K562 (cell line): ENCODE measurements around the gene SLMAP. TPM values are rescaled to one million over a fixed set of nuclear protein-coding genes. Genes with fewer than 3 reads are reported as not detected.

Experiments
- ARHGAP35 ChIP-seq: fragments of 450-650 bp; IDR thresholded peaks from 2 replicates; pipeline ENCODE4 v1.6.1; 2018; ENCODE audit not compliant: partially characterized antibody
- ARID3B ChIP-seq: fragments of 250-450 bp; sonication (Bioruptor Pico); IDR thresholded peaks from 2 replicates; pipeline ENCODE4 v1.4.0; 2020; ENCODE audit warnings: borderline replicate concordance
- CREM ChIP-seq: IDR thresholded peaks from 2 replicates; pipeline ENCODE4 v1.6.1; 2014; ENCODE audit warnings: antibody characterized with exemption, low read depth
- FOSL1 ChIP-seq: fragments of 200-800 bp; sonication (Bioruptor generic); conservative IDR thresholded peaks from 2 replicates; pipeline ENCODE4 v1.6.1; 2016; ENCODE audit warnings: missing genetic modification characterization, missing compliant biosample characterization
- HNRNPLL ChIP-seq: fragments of 200-400 bp; formaldehyde crosslinking; IDR thresholded peaks from 2 replicates; pipeline ENCODE4 v1.6.1; 2017; ENCODE audit warnings: low read length, low read depth, mild to moderate bottlenecking; ENCODE audit not compliant: poor library complexity, severe bottlenecking
- ILF3 ChIP-seq: fragments of 450-650 bp; IDR thresholded peaks from 2 replicates; pipeline ENCODE4 v1.6.1; 2018; ENCODE audit warnings: antibody characterized with exemption, mild to moderate bottlenecking, moderate library complexity, borderline replicate concordance
- JUN ChIP-seq, 2 experiments: sonication (generic) in 1 of 2; formaldehyde crosslinking in 1 of 2; IDR thresholded peaks; 2 replicates each; pipeline versions ENCODE4 v1.6.1 to v1.8.0; 2012 to 2022; ENCODE audit warnings: borderline replicate concordance in 2 of 2, mild to moderate bottlenecking in 2 of 2, improper control_type of control experiment in 1 of 2, low read depth in 1 of 2, low read length in 1 of 2, missing genetic modification reagents in 1 of 2
- KLF10 ChIP-seq: fragments of 250-450 bp; sonication (Bioruptor Pico); IDR thresholded peaks from 2 replicates; pipeline ENCODE4 v1.6.1; 2021; ENCODE audit warnings: matching md5 sums
- NBN ChIP-seq: fragments of 450-650 bp; IDR thresholded peaks from 2 replicates; pipeline ENCODE4 v1.6.1; 2016; ENCODE audit warnings: low read depth, mild to moderate bottlenecking
- NKRF ChIP-seq: fragments of 450-650 bp; IDR thresholded peaks from 2 replicates; pipeline ENCODE4 v1.6.1; 2016; ENCODE audit warnings: borderline replicate concordance
- RBM17 ChIP-seq: fragments of 200-400 bp; formaldehyde crosslinking; IDR thresholded peaks from 2 replicates; pipeline ENCODE4 v1.6.1; 2017; ENCODE audit warnings: low read depth, mild to moderate bottlenecking, low read length, borderline replicate concordance
- SMARCB1 ChIP-seq: IDR thresholded peaks from 2 replicates; pipeline ENCODE4 v1.6.1; 2011; ENCODE audit warnings: improper control_type of control experiment, low read depth; ENCODE audit not compliant: insufficient read length
- STAT5B ChIP-seq: fragments of 250-450 bp; sonication (Bioruptor Pico); IDR thresholded peaks from 2 replicates; pipeline ENCODE4 v1.8.0; 2021; ENCODE audit warnings: mild to moderate bottlenecking, inconsistent platforms
- TBP ChIP-seq: optimal IDR thresholded peaks from 2 replicates; pipeline ENCODE3; 2011; ENCODE audit warnings: low read depth, low read length, improper control_type of control experiment
- THAP12 ChIP-seq: fragments of 250-450 bp; sonication (Bioruptor Pico); IDR thresholded peaks from 2 replicates; pipeline ENCODE4 v1.9.0; 2021; ENCODE audit warnings: mild to moderate bottlenecking, inconsistent platforms
- TOE1 ChIP-seq, 2 experiments: fragments of 450-650 bp in 1 of 2; sonication (generic) in 1 of 2; formaldehyde crosslinking in 1 of 2; IDR thresholded peaks; 2 replicates each; pipeline versions ENCODE4 v1.7.1 to v1.8.0; 2016 to 2022; ENCODE audit warnings: borderline replicate concordance in 2 of 2, mild to moderate bottlenecking in 2 of 2, antibody characterized with exemption in 1 of 2, inconsistent platforms in 1 of 2, low read depth in 1 of 2, missing genetic modification reagents in 1 of 2, moderate library complexity in 1 of 2
- ZNF175 ChIP-seq: fragments of 200-800 bp; sonication (Bioruptor generic); IDR thresholded peaks from 2 replicates; pipeline ENCODE4 v1.6.1; 2016; ENCODE audit warnings: low read depth, mild to moderate bottlenecking, missing genetic modification characterization, missing compliant biosample characterization
- ZNF224 ChIP-seq: sonication (generic); formaldehyde crosslinking; IDR thresholded peaks from 2 replicates; pipeline ENCODE4 v1.8.0; 2022; ENCODE audit warnings: mild to moderate bottlenecking, missing genetic modification reagents
- ZNF436 ChIP-seq: fragments of 250-450, 450-650 bp; sonication (Bioruptor Pico); formaldehyde crosslinking; IDR thresholded peaks from 2 replicates; pipeline ENCODE4 v1.7.0; 2020; ENCODE audit warnings: mild to moderate bottlenecking
- ZNF507 ChIP-seq: conservative IDR thresholded peaks from 2 replicates; pipeline ENCODE4 v1.6.1; 2017; ENCODE audit warnings: missing genetic modification characterization, missing compliant biosample characterization
- ZNF511 ChIP-seq: sonication (generic); formaldehyde crosslinking; IDR thresholded peaks from 2 replicates; pipeline ENCODE4 v1.8.0; 2022; ENCODE audit warnings: mild to moderate bottlenecking, missing genetic modification reagents
- ZNF75A ChIP-seq: fragments of 450-650 bp; formaldehyde crosslinking; IDR thresholded peaks from 2 replicates; pipeline ENCODE4 v1.4.0; 2020; ENCODE audit warnings: mild to moderate bottlenecking
- ZSCAN32 ChIP-seq: fragments of 450-650 bp; formaldehyde crosslinking; IDR thresholded peaks from 2 replicates; pipeline ENCODE4 v1.4.0; 2020; ENCODE audit warnings: mild to moderate bottlenecking, moderate library complexity
- polyA plus RNA-seq, 8 experiments: library from polyadenylated mRNA; depleted of rRNA in 4 of 8; stranded (reverse) in 5 of 8; unstranded in 3 of 8; fragments of >200 nt; fragmentation: Nextera tagmentation in 2 of 8; fragmentation: Illumina TruSeq in 1 of 8; extraction: Ambion mirVana in 2 of 8; extraction: Trizol in 1 of 8; gene quantifications; 2 replicates each; pipeline versions ENCODE4 v1.2.1 to v1.2.3, GENCODE V29; 2011 to 2014; ENCODE audit warnings: inconsistent platforms in 1 of 8, missing spikeins in 1 of 8
- total RNA-seq, 7 experiments: library from RNA; depleted of rRNA in 6 of 7; stranded (reverse); fragments of >200 nt in 6 of 7; fragmentation: Illumina TruSeq in 2 of 7; extraction: Trizol in 2 of 7; gene quantifications; 2 replicates each; pipeline versions ENCODE4 v1.2.1 to v1.2.3, GENCODE V29; 2011 to 2021; ENCODE audit warnings: low replicate concordance in 1 of 7

Gene SLMAP
- total and polyA plus RNA-seq, 9 of the 15 experiments (the other 6 are each of a cell fraction or from before 2014, with no cell fraction given) = 12.1 to 50.7 (median 28.3) TPM

GRCh38 chr3:57805674-57806073, 49.6 kb downstream of the SLMAP start (continued):
- TF ChIP-seq RBM17 = no peak
- TF ChIP-seq ARHGAP35 = no peak
- TF ChIP-seq ZNF224 (CRISPR knock-in tag) = no peak
- TF ChIP-seq ZNF75A (CRISPR knock-in tag) = no peak
- no peak for TF ChIP-seq CREM
- no peak for TF ChIP-seq HNRNPLL
- no peak for TF ChIP-seq STAT5B (CRISPR knock-in tag)
- TF ChIP-seq ARID3B = no peak
- no peak for TF ChIP-seq ILF3
- TF ChIP-seq TOE1 (IDR thresholded peaks at IDR 0.05; ENCODE audit: borderline replicate concordance) = no peak
- no peak for TF ChIP-seq TOE1 (CRISPR knock-in tag; IDR thresholded peaks at IDR 0.05; ENCODE audit: borderline replicate concordance, low read depth)
- 0 out of 2 replicates have a peak, but pooled peaks have one; percentile 23 for TF ChIP-seq NKRF
- TF ChIP-seq ZNF507 = no peak
- TF ChIP-seq ZSCAN32 (CRISPR knock-in tag) = no peak
- TF ChIP-seq KLF10 (CRISPR knock-in tag) = no peak
- no peak for TF ChIP-seq ZNF436 (CRISPR knock-in tag)
- peak; percentile 80; the same call in 1 of the 2 replicates for TF ChIP-seq JUN (IDR thresholded peaks at IDR 0.05; ENCODE audit: borderline replicate concordance, low read depth, low read length)
- TF ChIP-seq JUN (CRISPR knock-in tag; IDR thresholded peaks at IDR 0.05; ENCODE audit: borderline replicate concordance) = no peak
- no peak for TF ChIP-seq ZNF511 (CRISPR knock-in tag)
- TF ChIP-seq NBN = no peak
- no peak for TF ChIP-seq TBP
- TF ChIP-seq FOSL1 (tag) = peak; percentile 94
- no peak for TF ChIP-seq SMARCB1
- no peak for TF ChIP-seq ZNF175
- no peak for TF ChIP-seq THAP12 (CRISPR knock-in tag)
